Measurements from ENCODE around the gene TOR4A.
A peak's percentile ranks its signal among the peaks of the same experiment; 100 is the strongest.

TOR4A gene

DNA sequence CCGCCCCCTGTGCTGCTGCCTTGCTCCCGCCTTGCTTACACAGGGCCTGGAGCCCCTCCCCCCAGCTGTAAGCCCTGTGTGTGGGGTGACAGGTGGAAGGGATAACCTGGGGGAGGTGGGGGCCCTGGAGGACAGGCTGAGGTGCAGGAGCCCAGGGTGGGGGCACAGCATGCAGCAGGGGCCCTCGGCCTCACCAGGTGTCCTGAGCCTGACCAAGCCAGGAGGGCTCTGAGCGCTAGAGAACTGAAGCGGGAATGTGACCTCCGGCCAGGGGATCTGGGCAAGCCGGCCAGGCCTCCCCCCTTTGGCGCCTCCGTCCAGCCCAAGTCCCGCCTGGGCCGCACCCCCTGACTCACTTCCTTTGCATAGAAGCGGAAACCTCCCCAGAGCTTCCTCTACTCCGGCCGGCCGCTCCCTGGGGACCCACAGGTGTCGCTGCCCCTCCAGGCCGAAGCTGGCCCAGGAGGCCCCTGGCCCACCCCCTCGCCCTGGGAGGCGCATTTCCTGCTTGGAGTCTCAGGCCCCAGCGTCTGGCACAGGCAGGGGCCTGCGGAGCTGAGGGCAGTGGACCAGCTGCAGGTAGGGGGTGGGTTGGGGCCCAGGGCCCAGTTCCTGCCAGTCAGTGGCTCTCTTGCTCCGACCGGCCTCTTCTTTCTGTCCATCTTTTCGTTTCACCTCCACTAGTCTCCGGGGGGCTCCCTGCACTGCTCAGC lies at the start of gene TOR4A:
Gene TOR4A (plus strand): TSS at position 398 of the 713 bp plus-strand sequence. CDS start 964 bp downstream, outside the sequence.
- CTCF ChIA-PET: interaction anchor here (1.3 kb wide), 1 partner anchor 25 kb away, joined by 4 read pairs; the partner anchor contains the start of gene NRARP
- Mint-ChIP-seq H3K4me1 (peaks cover 22% of the 10 kb centered on the region), H3K36me3 (peaks cover 4% of the 10 kb centered on the region), H3K27me3 (peaks cover 46% of the 10 kb centered on the region), H3K27ac (peak within 1 kb of the TSS; percentile 82), H3K9me3 (no peaks in the 10 kb centered on the region), H3K4me3 (peak within 1 kb of the TSS; percentile 79)
- peak; percentile 66 for DNase-seq

DNA sequence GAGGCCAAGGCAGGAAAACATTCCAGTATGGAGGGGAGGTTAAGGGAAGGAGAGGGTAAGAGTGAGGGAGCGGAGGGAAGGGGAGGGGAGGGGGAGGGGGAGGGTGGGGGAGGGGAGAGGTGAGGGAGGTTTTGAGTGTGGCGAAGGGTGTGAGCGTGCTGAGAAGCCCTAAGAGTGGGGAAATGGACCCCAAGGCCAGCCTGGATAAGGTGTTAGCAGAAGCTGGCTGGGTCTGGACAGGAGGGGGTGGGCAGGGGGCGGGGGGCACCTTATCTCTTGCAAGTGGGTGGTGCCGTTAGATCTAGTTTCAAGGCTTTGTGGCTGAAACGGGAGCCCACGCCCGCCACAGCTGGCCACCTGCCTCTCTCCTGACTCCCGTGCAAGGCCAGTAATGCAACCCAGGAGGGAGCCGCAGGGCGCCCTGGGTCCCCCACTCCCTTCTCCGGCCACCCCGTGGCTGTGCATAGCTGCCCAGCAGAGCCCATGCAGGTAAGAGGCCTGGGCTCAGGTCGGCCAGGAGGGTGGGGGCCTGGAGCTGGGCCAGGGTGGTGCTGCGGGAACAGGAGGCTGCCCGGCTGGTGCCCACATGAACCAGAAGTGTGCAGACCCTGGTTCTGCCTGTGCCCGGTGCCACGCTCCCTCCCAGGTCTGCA lies 49.5 kb upstream of the TOR4A start:
- H3K36me3 Mint-ChIP-seq: no peaks in the 10 kb centered on the region
- H3K27me3 Mint-ChIP-seq: peaks cover 28% of the 10 kb centered on the region
- DNase-seq: no peak
- H3K4me3 Mint-ChIP-seq: no peak overlapping the region
- H3K4me1 Mint-ChIP-seq: peaks cover 23% of the 10 kb centered on the region
- H3K27ac Mint-ChIP-seq: no peak overlapping the region
- CTCF ChIA-PET: interaction anchor here (1.1 to 6.1 kb wide), 9 partner anchors 9 to 181 kb away, joined by 4 to 45 read pairs (median 10); partner anchors contain the start of genes ANAPC2, NPDC1, SSNA1 and TUBB4B
- H3K9me3 Mint-ChIP-seq: no peaks in the 10 kb centered on the region

DNA sequence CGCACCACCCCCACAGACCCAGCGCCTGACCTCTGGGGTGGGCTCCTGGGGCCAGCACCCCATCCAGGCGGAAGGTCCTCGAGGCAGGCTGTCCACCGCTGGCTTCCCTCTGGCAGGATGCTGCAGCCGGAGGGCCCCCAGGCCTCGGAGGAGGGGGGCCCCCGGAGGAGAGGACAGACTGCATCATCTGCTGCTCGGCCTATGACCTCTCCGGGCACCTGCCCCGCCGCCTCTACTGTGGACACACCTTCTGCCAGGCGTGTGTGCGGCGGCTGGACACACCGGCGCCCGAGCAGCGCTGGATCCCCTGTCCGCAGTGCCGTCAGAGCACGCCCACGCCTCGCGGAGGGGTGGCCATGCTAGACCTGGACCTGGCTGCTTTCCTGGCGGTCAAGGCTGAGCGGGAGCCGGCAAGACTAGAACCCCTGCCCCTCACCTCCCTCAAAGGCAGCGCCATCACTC lies 49.0 kb upstream of the TOR4A start:
- H3K36me3 Mint-ChIP-seq: no peaks in the 10 kb centered on the region
- H3K9me3 Mint-ChIP-seq: no peaks in the 10 kb centered on the region

GRCh38 chr9:137228968-137229896 lies 48.3 kb upstream of the TOR4A start:
- H3K4me3 Mint-ChIP-seq: no peak overlapping the region
- CTCF ChIA-PET: interaction anchor here (0.6 to 0.8 kb wide), 2 partner anchors 100 to 168 kb away, joined by 3 read pairs; no protein-coding TSS in a partner anchor
- DNase-seq: no peak
- H3K9me3 Mint-ChIP-seq: no peaks in the 10 kb centered on the region
- peaks cover 16% of the 10 kb centered on the region for H3K4me1 Mint-ChIP-seq
- no peak overlapping the region for H3K27ac Mint-ChIP-seq
- H3K36me3 Mint-ChIP-seq: no peaks in the 10 kb centered on the region
- H3K27me3 Mint-ChIP-seq: peaks cover 28% of the 10 kb centered on the region

More for the DNA sequence above, 49.0 kb upstream of the TOR4A start:
- CTCF ChIA-PET: interaction anchor here (2.2 to 6.1 kb wide), 3 partner anchors 8 to 133 kb away, joined by 10 to 45 read pairs (median 21); partner anchors contain the start of genes ANAPC2 and SSNA1
- DNase-seq: no peak
- H3K4me3 Mint-ChIP-seq: no peak overlapping the region
- no peak overlapping the region for H3K27ac Mint-ChIP-seq
- peaks cover 20% of the 10 kb centered on the region for H3K4me1 Mint-ChIP-seq
- peaks cover 28% of the 10 kb centered on the region for H3K27me3 Mint-ChIP-seq

DNA sequence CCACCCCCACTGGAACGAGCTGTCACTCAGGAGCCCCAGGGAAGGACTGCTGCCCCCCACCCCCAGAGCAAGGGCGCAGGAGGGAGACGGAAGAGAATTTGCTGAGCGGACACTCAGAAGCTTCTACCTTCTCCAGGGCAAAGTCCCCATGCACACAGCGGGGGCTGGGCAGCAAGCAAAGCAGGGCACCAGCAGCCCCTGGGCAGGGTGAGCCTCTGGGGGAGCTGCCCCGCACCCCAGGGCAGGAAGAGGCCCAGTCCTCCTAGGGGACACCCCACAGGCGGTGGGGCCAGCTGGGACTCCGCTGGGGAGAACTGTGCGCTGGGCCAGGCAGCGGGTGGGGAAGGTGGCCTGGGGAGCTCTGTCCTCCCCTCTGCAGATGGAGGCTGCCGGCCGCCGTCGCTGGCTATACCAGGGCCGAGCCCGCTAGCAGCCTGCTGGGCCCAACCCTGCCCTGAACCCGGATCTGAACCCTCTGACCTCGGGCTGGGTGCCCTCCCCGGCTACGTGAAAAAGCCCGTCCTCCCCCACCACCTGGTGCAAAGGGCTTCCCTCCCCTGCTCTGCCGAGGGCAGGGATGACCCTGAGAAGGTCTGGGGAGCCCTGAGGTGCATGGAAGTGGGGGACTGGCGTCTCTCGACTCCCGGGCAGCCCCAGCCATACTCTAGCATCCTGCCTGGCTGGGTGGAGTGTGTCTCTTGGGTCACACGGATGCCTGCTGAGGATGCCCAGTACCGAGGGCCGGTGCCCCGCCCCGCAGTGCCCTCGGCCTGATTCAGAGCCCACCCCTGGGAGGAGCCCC lies 47.4 kb upstream of the TOR4A start:
- H3K36me3 Mint-ChIP-seq: no peaks in the 10 kb centered on the region
- H3K9me3 Mint-ChIP-seq: no peaks in the 10 kb centered on the region
- DNase-seq: no peak
- H3K27ac Mint-ChIP-seq: no peak overlapping the region
- CTCF ChIA-PET: interaction anchor here (0.6 to 0.8 kb wide), 3 partner anchors 39 to 169 kb away, joined by 3 read pairs; no protein-coding TSS in a partner anchor
- peaks cover 34% of the 10 kb centered on the region for H3K27me3 Mint-ChIP-seq
- no peak overlapping the region for H3K4me3 Mint-ChIP-seq
- peaks cover 12% of the 10 kb centered on the region for H3K4me1 Mint-ChIP-seq

GRCh38 chr9:137230705-137231371 lies 46.7 kb upstream of the TOR4A start, which contains the start of gene SLC34A3:
SLC34A3 (plus strand) TSS chr9:137230901; CDS start chr9:137231703, 802 bp downstream.
- Mint-ChIP-seq H3K27ac (no peak within 1 kb of the TSS), H3K4me3 (no peak within 1 kb of the TSS), H3K27me3 (peaks cover 38% of the 10 kb centered on the region), H3K9me3 (no peaks in the 10 kb centered on the region), H3K4me1 (peaks cover 8% of the 10 kb centered on the region), H3K36me3 (no peaks in the 10 kb centered on the region)
- no peak for DNase-seq
- CTCF ChIA-PET: interaction anchor here (0.6 kb wide), 1 partner anchor 40 kb away, joined by 3 read pairs; no protein-coding TSS in a partner anchor

DNA sequence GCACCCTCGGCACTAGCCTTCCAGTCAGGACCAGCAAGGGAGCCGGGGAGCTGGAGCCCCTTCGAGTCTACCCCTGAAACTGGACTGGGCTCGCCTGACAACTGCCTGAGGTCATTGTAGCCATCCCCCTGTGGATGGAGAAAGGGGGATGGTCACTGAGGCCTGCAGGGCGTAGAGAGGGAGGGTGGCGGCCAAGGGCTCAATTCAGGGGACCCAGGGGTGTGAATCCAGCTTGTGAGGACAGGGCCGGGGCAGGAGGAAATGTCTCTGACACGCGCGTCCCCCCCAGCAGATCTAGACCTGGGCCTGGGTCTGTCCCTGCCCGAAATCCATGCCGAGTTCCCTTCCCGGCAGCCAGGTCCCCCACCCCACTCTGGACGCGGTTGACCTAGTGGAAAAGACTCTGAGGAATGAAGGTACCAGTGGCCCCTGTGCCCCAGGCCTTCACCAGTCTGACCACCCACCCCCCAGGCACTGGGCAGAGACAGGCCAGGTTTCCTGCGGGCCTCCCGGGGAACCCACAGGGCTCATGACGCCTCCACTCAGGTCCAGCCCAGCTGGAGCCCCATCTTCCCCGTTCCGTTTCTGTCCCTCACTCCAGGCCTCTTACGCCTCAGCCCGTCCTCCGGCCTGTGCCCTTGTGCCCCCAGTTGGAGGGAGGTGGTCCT lies 46.0 kb upstream of the TOR4A start:
- CTCF ChIA-PET: no interaction called here
- Mint-ChIP-seq H3K36me3 (no peaks in the 10 kb centered on the region), H3K9me3 (no peaks in the 10 kb centered on the region), H3K4me1 (peaks cover 5% of the 10 kb centered on the region), H3K27me3 (peaks cover 38% of the 10 kb centered on the region), H3K27ac (no peak overlapping the region), H3K4me3 (no peak overlapping the region)
- no peak for DNase-seq

DNA sequence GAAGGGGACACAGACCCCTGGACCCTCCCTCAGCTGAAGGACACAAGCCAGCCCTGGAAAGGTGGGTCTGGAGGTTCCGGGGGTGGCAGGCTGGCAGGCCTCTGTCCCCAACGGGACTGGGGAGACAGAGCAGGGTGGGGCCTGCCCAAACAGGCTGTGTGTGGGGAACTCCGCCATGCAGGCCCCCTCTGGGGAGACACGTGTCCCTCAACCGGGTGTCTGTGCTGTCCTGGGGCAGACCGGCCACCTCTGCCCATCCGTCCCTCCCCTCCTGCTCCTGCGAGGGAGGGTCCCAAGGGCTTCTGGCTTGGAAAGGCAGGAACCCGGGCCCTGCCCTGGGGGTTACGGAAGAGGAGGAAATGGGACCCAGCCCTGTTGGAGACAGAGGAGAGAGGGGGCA lies 45.4 kb upstream of the TOR4A start:
- DNase-seq: no peak
- peaks cover 38% of the 10 kb centered on the region for H3K27me3 Mint-ChIP-seq
- H3K4me3 Mint-ChIP-seq: no peak overlapping the region
- H3K27ac Mint-ChIP-seq: no peak overlapping the region
- CTCF ChIA-PET: no interaction called here
- peaks cover 6% of the 10 kb centered on the region for H3K4me1 Mint-ChIP-seq
- no peaks in the 10 kb centered on the region for H3K9me3 Mint-ChIP-seq
- H3K36me3 Mint-ChIP-seq: no peaks in the 10 kb centered on the region

DNA sequence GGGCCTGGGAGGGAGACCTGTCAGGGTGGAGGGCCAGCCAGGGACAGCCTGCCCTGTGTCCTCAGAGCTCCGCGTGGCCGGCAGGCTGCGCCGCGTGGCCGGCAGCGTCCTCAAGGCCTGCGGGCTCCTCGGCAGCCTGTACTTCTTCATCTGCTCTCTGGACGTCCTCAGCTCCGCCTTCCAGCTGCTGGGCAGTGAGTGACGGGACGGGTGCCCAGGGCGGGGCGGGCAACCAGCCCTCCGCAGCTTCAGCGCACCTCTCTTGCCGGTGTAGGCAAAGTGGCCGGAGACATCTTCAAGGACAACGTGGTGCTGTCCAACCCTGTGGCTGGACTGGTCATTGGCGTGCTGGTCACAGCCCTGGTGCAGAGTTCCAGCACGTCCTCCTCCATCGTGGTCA lies 45.0 kb upstream of the TOR4A start:
- CTCF ChIA-PET: no interaction called here
- H3K4me1 Mint-ChIP-seq: peaks cover 6% of the 10 kb centered on the region

GRCh38 chr9:137233143-137233980 lies 44.2 kb upstream of the TOR4A start:
- Mint-ChIP-seq H3K27ac (no peak overlapping the region), H3K27me3 (peaks cover 33% of the 10 kb centered on the region), H3K4me1 (peaks cover 7% of the 10 kb centered on the region), H3K36me3 (no peaks in the 10 kb centered on the region), H3K4me3 (no peak overlapping the region), H3K9me3 (no peaks in the 10 kb centered on the region)
- CTCF ChIA-PET: no interaction called here
- DNase-seq: no peak

More for the DNA sequence above, 45.0 kb upstream of the TOR4A start:
- no peak for DNase-seq
- no peak overlapping the region for H3K27ac Mint-ChIP-seq
- no peaks in the 10 kb centered on the region for H3K36me3 Mint-ChIP-seq
- H3K4me3 Mint-ChIP-seq: no peak overlapping the region
- H3K27me3 Mint-ChIP-seq: peaks cover 36% of the 10 kb centered on the region
- no peaks in the 10 kb centered on the region for H3K9me3 Mint-ChIP-seq

DNA sequence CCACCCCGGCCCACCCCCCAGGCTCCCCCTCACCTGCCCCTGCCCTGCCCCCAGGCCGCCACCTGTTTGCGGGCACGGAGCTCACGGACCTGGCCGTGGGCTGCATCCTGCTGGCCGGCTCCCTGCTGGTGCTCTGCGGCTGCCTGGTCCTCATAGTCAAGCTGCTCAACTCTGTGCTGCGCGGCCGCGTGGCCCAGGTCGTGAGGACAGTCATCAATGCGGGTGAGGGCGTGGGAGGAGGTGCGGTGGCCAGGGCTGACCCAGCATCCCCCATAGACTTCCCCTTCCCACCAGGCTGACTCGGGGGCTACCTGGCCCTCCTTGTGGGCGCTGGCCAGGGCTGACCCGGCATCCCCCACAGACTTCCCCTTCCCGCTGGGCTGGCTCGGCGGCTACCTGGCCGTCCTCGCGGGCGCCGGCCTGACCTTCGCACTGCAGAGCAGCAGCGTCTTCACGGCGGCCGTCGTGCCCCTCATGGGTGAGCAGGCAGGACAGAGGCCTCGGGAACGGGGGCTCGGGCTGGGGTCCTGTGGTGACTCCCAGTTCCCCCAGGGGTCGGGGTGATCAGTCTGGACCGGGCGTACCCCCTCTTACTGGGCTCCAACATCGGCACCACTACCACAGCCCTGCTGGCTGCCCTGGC lies 43.4 kb upstream of the TOR4A start:
- Mint-ChIP-seq H3K4me3 (no peak overlapping the region), H3K4me1 (peaks cover 13% of the 10 kb centered on the region), H3K9me3 (no peaks in the 10 kb centered on the region), H3K36me3 (no peaks in the 10 kb centered on the region), H3K27ac (no peak overlapping the region), H3K27me3 (peaks cover 26% of the 10 kb centered on the region)
- DNase-seq: no peak
- CTCF ChIA-PET: no interaction called here
